KOPT-K1 (cell line): Measurements from ENCODE around the gene GPATCH11.

Source experiments
- H3K27ac ChIP-seq: fragments of 200-600 bp; sonication (generic); 2 replicates; pipeline ENCODE4 v1.5.1; 2016; ENCODE audit warnings: antibody characterized with exemption, mild to moderate bottlenecking, low read depth, low read length; ENCODE audit not compliant: poor library complexity, severe bottlenecking
- H3K36me3 ChIP-seq: fragments of 200-600 bp; sonication (generic); 2 replicates; pipeline ENCODE4 v1.5.1; 2017; ENCODE audit warnings: antibody characterized with exemption, mild to moderate bottlenecking, low read length, moderate library complexity; ENCODE audit not compliant: insufficient read depth
- H3K9me3 ChIP-seq: fragments of 200-600 bp; sonication (generic); 2 replicates; pipeline ENCODE4 v1.5.1; 2017; ENCODE audit warnings: antibody characterized with exemption, low read length, mild to moderate bottlenecking; ENCODE audit not compliant: insufficient read depth, poor library complexity, severe bottlenecking

The GPATCH11 gene

GRCh38 chr2:37091873-37092272, 7.6 kb downstream of the GPATCH11 start:
- H3K36me3 ChIP-seq = peaks cover 86% of the 10 kb centered on the region
- no peaks in the 10 kb centered on the region for H3K9me3 ChIP-seq
- H3K27ac ChIP-seq = no peak overlapping the region

GRCh38 chr2:37096568-37096967, 12.2 kb downstream of the GPATCH11 start:
- no peak overlapping the region for H3K27ac ChIP-seq
- H3K36me3 ChIP-seq = peaks cover 91% of the 10 kb centered on the region

GRCh38 chr2:37098416-37099118, 14.2 kb downstream of the GPATCH11 start:
- Histone ChIP-seq H3K36me3 (peaks cover 92% of the 10 kb centered on the region), H3K9me3 (no peaks in the 10 kb centered on the region), H3K27ac (no peak overlapping the region)

More at GRCh38 chr2:37096568-37096967, 12.2 kb downstream of the GPATCH11 start:
- H3K9me3 ChIP-seq = no peaks in the 10 kb centered on the region

- H3K27ac ChIP-seq = no peak overlapping the region
- peaks cover 90% of the 10 kb centered on the region for H3K36me3 ChIP-seq
- H3K9me3 ChIP-seq = no peaks in the 10 kb centered on the region
Observed at GRCh38 chr2:37100054-37100453, 15.7 kb downstream of the GPATCH11 start.

- Histone ChIP-seq H3K36me3 (peaks cover 90% of the 10 kb centered on the region), H3K27ac (no peak overlapping the region), H3K9me3 (no peaks in the 10 kb centered on the region)
Observed at GRCh38 chr2:37102588-37102987, 18.3 kb downstream of the GPATCH11 start.

- no peaks in the 10 kb centered on the region for H3K9me3 ChIP-seq
- no peak overlapping the region for H3K27ac ChIP-seq
- H3K36me3 ChIP-seq = peaks cover 95% of the 10 kb centered on the region
Observed at GRCh38 chr2:37104178-37104577, 19.9 kb downstream of the GPATCH11 start.

GRCh38 chr2:37105150-37105549, 20.8 kb downstream of the GPATCH11 start:
- peaks cover 95% of the 10 kb centered on the region for H3K36me3 ChIP-seq

GRCh38 chr2:37109523-37109922, 25.2 kb downstream of the GPATCH11 start:
- H3K36me3 ChIP-seq = peaks cover 98% of the 10 kb centered on the region
- no peaks in the 10 kb centered on the region for H3K9me3 ChIP-seq
- no peak overlapping the region for H3K27ac ChIP-seq

More at GRCh38 chr2:37105150-37105549, 20.8 kb downstream of the GPATCH11 start:
- Histone ChIP-seq H3K27ac (no peak overlapping the region), H3K9me3 (no peaks in the 10 kb centered on the region)

GRCh38 chr2:37110306-37111212, 26.2 kb downstream of the GPATCH11 start:
- Histone ChIP-seq H3K9me3 (no peaks in the 10 kb centered on the region), H3K36me3 (peaks cover 97% of the 10 kb centered on the region), H3K27ac (no peak overlapping the region)

- H3K9me3 ChIP-seq = no peaks in the 10 kb centered on the region
- H3K27ac ChIP-seq = no peak overlapping the region
- peaks cover 97% of the 10 kb centered on the region for H3K36me3 ChIP-seq
Observed at GRCh38 chr2:37111958-37112357, 27.6 kb downstream of the GPATCH11 start.

GRCh38 chr2:37117566-37117965, 33.2 kb downstream of the GPATCH11 start:
- no peaks in the 10 kb centered on the region for H3K9me3 ChIP-seq
- peaks cover 91% of the 10 kb centered on the region for H3K36me3 ChIP-seq
- no peak overlapping the region for H3K27ac ChIP-seq

- H3K9me3 ChIP-seq = no peaks in the 10 kb centered on the region
- peaks cover 90% of the 10 kb centered on the region for H3K36me3 ChIP-seq
- H3K27ac ChIP-seq = no peak overlapping the region
Observed at GRCh38 chr2:37119157-37119556, 34.8 kb downstream of the GPATCH11 start.

- no peak overlapping the region for H3K27ac ChIP-seq
- peaks cover 98% of the 10 kb centered on the region for H3K36me3 ChIP-seq
- H3K9me3 ChIP-seq = no peaks in the 10 kb centered on the region
Observed at GRCh38 chr2:37125416-37125815, 41.1 kb downstream of the GPATCH11 start.

- H3K36me3 ChIP-seq = peaks cover 100% of the 10 kb centered on the region
Observed at GRCh38 chr2:37132914-37133313, 48.6 kb downstream of the GPATCH11 start.

GRCh38 chr2:37142546-37142945, 58.2 kb downstream of the GPATCH11 start:
- H3K36me3 ChIP-seq = peaks cover 96% of the 10 kb centered on the region
- H3K27ac ChIP-seq = no peak overlapping the region
- H3K9me3 ChIP-seq = no peaks in the 10 kb centered on the region

More at GRCh38 chr2:37132914-37133313, 48.6 kb downstream of the GPATCH11 start:
- H3K27ac ChIP-seq = no peak overlapping the region
- no peaks in the 10 kb centered on the region for H3K9me3 ChIP-seq
